B cell (primary cell): Measurements from ENCODE around the gene HNRNPLL.

Experiments used
- CTCF ChIP-seq: fragments of 200-600 bp; IDR thresholded peaks from one replicate; pipeline ENCODE4 v1.8.0; 2022; ENCODE audit warnings: antibody characterized with exemption, mild to moderate bottlenecking
- EZH2 ChIP-seq: IDR thresholded peaks from 2 replicates; pipeline ENCODE4 v1.6.1; 2012; ENCODE audit warnings: borderline replicate concordance, low read depth, mild to moderate bottlenecking, moderate library complexity, low read length; ENCODE audit not compliant: insufficient read depth, poor library complexity, severe bottlenecking

DNA sequence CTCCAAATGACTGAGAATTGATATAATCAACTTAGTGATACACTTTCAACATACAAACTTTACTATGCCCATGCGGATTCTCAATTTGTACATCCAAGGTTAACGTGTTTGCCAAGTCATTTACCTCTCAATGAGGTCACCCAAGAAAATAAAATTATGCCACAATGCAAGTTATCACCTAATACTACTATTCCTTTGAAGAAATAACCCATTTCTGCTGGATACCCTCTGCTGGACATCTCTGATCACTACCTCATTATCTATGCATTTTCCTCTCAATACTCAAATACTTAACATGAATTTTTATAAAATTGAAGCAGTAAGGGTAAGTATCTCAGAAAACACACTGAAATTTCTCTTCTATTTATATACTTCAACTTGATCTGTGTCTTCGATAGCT lies 12.7 kb downstream of the HNRNPLL start:
- TF ChIP-seq CTCF (peak; percentile 25), EZH2 (no peak)
